NCI-H1105 treated with DMSO at 0.1 percent for 48 hours (cell line): ENCODE measurements around the gene GPR107.

ENCODE experiments used
- DNase-seq: peaks from one replicate; lab custom pipeline; 2025; lab: John Stamatoyannopoulos, UW

GPR107 gene

DNA sequence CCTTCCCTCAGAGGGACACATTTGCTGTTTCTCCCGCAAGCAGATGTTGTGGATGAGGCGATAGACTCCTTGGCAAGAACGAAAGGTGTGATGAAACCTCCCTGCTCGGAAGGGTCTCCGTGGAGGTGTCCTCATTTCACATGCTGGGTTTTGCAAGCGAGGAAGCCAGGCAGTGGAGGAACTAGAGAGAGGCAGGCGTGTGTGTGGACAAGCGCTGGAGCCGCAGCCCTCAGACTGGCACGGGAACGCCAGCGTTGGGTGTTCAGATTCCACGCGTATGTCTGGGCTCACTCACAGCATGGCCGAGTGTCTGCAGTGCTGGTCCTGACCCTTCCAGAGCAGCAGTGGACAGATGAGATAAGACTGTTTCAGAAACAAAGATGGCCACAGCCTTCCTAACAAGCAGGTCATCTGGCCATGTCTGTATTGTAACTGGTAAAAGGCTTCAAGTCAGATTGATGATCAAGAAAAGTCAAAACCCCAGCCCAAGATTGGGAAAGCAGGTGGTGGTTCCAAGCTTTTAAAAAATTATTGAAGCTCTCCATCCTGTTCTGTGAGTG, 83.5 kb downstream of the GPR107 start:
- no peak for DNase-seq

DNA sequence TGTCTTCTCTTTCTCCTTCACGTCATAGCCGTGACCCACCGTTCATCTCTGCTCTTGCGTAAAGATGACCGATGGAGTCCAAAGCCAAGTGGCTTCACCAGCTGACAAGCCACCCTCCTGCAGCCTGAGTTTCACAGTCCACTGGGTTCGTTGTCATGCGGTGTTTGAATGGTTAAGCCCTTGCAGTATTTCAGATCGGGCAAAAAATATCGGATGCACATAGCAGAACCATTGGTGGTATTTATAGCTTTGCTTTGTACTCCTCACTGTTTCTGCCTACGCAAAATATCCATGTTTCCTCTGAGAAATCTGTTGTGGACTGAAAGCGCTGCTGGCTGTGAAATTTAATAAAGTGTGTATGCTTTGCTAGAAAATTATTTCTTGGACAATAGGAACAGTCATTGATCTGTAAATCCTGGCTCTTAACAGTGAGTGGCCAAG, 84.0 kb downstream of the GPR107 start:
- no peak for DNase-seq

DNA sequence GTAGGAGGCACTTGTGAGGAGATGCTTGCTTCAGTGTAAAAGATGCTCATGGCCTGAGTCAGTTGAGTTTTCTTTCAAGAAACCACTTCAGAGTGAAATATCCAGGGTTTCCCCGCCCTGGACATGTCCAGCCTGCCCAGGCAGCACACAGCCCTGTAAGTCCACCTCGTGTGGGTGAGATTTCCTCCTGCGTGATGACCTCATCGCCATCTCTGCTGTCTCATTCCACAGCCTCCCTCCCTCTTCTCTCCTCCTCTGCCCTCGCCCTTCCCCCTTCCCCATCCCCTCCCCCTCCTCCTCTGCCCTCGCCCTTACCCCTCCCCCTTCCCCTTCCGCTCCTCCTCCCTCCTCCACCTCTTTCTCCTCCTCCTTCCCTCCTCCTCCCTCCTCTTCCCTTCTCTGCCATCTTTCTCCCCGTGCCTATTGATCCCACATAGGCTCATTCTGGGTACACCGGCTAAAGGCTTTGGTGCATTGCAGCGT, 84.5 kb downstream of the GPR107 start:
- DNase-seq, result no peak

DNA sequence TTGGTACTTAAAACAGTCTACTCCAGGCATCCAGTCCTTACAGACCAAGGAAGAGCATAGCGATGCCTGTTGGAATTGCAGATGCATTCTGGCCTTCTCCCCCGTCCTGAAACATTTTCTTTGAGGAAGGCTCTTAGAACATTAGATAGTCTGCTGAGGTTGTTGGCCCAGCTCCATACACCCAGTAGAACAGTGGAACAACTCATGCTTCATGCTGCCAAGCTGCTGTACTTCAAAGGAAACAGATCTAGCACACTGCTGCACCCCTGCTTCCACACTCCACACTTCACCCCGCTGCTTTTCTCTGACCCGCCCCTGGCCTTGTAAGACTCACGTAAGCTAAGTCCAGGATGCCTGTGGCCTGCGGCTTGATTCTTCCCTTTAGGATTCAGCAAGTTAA, 85.1 kb downstream of the GPR107 start:
- DNase-seq, result no peak

DNA sequence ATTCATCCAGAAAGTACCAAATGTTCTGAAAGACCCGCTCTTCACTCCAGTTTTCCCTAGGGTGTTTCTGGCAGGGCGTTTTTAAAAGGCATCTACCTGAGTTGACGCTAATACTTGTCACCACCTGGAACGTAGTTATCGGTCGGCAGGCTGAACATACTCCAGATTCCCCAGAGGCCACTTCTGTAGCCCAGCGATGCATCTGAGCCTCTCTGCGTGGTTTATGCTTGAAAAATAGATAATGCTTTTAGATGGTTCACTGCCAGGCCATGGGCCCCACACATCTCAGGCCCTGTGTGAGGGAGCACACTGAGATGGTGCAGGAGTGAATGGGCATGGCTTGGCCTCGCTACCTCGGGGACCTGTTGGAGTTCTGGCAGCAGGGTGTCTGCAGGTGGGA, 85.5 kb downstream of the GPR107 start:
- DNase-seq, result no peak

DNA sequence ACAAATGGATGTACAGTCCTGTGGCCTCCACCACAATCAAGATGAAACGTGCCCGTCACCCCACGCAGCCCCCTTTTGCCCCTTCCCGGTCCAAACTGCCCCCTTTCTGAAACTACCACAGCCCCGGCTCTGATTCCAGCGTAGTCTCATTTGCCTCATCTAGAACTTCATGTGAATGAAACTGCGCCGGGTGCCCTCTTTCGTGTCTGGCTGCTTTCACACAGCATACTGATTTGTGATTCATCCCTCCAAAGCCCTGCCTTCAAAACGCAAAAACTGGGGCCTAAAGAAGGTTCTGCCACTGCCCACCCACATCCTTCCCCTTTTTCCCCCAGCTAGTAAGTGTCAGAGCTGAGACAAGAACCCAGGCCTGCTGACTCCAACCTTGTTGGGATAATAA, 87.0 kb downstream of the GPR107 start:
- no peak for DNase-seq

DNA sequence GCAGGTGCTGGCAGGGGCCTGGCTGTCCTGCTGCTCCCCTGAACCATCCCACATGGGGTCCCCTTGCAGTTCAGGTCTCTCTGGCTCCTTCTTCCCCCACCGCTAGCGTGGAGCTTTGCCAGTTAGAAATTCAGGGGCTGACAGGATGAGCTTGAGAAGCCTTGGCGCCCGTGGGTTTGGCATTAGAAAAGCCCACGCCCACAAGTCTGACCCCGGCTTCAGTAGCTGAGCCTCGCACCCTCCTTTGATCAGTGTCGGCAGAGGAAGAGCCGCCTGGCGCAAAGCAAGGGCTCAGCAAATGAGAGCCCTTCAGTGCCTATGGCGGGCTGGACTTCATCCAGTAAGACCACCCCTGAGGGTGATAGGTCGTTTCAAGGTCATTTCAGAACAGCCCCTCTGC, 88.3 kb downstream of the GPR107 start:
- DNase-seq, result no peak

DNA sequence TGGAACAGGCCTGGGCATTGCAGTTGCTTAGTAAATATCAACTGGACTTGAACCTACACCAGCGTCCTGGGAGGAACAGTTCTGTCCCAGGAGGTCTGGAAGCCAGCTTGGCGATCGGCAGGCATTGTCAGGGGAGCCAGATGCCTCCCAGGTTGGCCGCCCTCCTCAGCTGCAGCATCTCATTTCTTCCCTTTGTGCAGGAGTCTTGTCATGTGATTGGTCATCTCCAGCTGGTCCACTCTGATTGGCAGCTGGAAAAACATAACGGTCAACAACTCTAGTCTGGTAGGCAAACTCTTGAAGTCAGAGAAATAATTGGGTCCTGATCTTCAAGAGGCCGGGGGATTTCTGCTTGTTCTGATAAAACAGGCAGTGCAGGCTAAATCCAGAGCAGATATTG, 88.9 kb downstream of the GPR107 start:
- DNase-seq, result no peak

DNA sequence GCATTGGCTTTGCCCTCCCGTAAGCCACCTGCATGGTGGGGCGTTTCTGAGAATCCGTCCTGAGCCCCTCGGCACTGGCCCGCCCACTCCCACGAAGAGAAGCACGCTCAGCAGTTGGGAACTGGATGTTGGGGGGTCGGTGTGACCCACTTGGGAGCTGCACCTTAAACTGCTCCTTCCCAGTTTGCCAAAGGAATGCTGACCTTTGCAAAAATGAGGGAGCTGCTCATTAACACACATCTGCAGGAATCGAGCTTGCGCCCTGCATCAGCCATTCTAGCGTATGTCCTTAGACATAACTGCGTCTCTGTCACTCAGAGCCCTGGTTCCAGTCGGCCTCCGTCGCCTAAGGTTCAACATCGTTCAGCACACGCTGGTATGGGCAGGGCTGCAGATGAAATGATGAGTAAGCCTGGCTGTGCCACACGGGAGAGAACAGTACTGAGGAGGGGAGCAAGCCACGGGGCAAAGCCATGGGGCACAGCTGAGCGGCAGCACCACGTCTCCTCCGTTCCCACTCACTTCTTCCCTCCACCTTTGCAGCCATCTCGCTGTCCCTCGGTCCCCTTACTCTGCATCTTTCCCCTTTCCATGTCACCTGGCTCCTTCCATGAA, 89.7 kb downstream of the GPR107 start:
- no peak for DNase-seq

DNA sequence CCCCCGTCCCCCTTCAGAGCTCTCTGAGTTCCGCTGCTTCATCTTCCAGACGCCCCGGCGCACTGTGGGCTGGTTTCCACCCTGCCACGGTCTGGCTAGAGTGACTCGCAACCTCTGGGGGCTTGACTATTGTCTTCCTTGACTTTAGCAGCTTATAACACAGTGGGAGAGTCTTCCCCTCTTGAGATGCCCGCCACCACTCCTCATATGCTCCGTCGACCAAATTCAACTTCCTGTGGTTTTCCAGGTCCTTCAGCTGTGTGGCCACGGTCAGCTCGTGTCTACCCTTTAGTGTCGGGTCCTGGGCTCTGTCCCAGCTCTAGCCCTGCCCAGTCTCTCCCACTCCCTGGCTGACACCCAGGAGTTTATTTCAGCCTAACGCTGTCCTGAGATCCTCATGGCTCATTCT, 90.3 kb downstream of the GPR107 start:
- DNase-seq, result no peak

DNA sequence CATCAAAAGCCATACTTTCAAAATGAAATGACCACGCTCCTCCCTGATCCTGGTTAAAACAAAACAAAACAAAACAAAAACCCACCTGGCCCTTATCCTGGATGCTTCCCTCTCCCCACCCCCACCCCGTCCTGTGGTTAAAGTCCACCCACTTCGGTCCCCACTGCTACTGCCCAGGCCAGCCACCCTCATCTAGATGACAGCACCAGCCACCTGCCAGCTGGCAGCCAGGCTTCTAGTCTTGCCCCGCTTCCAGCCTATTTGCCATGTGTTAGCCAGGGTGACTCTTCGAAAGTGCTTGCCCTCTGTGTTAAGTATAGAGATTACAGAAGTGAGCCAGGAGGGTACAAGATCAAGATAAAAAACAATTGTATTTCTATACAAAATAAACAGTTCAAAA, 91.0 kb downstream of the GPR107 start:
- DNase-seq, result no peak

DNA sequence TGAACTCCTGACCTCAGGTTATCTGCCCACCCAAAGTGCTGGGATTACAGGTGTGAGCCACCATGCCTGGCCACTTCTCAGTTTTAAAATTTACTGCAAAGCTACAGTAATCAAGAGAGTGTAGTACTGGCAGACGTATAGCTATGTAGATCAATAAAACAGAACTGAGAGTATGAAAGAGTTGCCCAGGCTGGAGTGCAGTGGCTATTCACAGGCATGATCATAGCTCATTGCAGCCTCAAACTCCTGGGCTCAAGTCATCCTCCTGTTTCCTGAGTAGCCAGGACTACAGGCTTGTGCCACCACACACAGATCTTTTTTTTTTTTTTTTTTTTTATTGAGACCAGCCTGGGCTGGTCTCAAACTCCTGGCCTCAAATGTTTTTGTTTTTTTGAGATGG, 92.0 kb downstream of the GPR107 start:
- no peak for DNase-seq

DNA sequence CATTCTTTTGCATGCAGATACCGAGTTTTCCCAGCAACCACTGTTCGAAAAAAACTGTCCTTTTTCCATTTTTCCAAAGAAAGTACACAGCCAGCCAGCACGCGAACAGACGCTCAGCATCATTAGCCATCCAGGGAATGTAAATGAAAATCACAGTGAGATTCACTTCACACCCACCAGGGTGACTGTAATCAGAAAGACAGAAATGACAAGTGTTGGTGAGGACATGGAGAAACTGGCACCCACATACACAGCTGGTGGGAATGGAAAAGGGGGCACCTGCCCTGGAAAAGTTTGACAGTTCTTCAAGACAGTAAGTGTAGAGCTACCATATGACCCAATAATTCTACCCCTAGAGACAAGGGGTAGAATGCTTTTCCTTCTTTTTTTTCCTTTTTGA, 93.5 kb downstream of the GPR107 start:
- no peak for DNase-seq

DNA sequence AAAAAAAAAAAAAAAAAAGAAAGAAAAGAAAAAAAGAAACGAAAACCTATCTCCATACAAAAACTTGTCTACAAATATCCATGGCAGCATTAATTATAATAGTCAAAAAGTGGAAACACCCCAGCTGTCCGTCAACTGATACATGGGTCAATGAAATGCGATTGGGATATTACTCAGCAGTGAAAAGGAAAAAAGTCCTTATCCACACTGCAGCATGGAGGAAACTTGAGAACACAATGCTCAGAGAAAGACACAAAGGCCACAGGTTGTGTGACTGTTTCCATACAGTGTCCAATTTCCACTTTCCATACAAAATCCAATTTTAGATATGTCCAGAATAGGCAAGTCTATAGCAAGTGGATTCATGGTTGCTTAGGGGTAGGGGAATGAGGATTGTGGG, 94.2 kb downstream of the GPR107 start:
- DNase-seq, result no peak

DNA sequence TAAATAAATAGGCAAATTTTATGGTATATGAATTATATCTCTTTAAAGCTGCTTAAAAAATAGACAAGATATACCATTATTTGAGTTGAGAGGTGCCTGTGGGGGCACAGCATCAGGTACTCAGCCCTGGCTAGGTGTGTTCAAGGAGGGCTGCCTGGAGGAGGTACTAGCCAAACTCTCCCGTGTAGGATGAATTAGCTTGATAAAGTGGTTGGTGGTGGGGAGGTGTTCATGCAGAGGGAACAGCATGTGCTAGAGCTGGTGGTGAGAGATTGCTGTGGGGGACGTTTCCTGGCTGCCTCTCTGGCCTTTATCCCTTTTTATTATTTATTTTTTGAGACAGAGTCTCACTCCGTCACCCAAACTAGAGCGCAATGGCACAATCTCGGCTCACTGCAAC, 95.3 kb downstream of the GPR107 start:
- no peak for DNase-seq

DNA sequence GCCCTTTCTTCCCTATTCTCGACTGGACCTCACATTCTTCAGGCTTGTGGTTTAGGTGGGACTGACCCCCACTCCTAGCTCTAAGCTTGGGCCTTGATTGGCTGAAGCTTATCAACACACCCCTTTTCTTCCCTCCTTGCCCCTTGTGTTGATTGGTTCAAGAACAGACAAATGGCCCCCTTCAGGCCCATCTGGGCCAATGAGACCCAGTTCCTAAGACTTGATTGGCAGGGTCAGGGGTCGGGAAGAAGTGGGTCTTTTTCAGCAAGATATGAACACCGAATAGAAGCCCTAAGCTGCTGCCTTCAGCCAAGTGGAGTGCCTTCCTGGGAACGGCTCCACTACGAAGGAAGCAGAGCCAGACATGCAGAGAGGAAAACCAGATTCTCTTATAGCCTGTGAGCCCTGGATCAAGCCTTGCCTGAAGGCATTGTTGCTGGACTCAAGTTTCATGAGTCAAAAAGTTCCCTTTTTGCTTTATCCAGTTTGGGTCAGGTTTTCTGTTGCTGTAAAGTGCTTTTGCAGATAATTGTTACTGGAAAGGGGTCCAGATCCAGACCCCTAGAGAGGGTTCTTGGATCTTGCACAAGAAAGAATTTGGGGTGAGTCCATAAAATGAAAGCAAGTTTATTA, 96.1 kb downstream of the GPR107 start:
- no peak for DNase-seq

DNA sequence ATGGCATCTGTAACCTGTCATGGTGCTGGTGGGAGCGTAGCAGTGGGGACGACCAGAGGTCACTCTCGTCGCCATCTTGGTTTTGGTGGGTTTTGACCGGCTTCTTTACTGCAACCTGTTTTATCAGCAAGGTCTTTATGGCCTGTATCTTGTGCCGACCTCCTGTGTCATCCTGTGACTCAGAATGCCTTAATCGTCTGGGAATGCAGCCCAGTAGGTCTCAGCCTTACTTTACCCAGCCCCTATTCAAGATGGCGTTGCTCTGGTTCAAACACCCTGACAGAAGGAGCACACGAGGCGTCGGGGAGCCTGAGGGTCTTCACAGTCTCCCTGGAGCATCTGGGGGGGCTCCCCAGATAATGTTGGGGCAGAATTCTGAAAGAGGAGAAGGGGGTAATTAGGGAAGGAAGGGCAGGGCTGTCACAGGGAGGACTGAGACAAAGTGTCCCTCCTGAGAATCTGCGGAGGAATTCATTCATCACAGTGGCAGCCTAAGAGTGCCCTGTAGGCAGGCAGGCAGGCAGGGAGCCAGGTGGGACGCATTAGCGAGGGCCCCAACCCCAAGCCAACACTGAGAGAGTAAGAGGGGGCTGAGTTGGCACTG, 97.2 kb downstream of the GPR107 start:
- DNase-seq, result no peak

DNA sequence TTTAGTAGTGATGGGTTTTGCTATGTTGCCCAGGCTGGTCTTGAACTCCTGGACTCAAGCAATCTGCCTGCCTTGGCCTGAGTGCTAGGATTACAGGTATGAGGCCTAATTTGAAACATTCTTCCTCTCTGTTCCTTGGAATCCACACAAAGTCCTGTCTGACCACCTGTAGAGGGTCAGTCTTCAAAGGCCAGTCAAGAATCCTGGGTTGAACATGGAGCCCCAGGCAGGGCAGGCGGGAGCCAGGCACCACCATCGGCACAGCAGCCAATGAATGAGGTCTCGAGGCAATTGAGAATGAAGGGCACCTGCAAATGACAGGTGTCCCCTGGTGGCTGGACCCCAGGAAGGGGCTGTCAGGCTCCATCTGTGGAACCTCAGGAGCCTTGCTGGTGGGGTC, 101.1 kb downstream of the GPR107 start:
- no peak for DNase-seq

DNA sequence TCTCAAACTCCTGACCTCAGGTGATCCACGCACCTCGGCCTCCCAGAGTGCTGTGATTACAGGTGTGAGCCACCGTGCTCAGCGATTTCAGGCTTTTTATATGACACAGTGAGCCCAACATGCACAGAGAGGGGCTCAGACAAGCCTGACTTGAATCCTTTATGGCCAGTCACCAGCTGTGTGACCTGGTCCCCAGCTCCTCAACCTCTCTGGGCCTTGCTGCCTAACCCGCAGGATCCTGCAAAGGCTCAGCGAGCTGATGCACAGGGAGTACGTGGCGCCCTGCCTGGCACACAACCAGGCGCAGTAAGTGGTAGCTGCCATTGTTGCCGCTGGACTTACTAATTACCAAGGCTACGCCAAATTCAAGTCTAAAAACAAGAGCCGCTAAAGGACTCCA, 101.9 kb downstream of the GPR107 start:
- DNase-seq, result no peak

DNA sequence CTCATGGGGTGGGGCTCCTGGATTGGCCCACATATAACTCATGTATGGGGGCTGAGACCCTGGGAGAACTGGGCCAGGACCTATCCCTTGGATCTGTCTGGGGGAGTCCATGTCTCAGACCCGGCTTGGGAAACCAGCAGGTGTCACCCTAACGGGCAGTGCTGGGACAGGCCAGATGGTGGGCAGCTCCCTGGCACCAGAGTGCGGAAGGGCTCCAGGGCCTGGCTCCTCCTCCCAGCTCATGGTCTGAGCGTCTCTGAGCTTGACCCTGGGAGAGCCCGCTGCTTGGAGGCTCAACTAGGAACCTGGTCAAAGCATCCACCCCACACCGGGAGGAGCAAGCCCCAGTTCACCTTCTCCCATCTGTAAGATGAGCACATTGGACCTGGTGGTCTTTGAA, 103.0 kb downstream of the GPR107 start:
- no peak for DNase-seq

DNA sequence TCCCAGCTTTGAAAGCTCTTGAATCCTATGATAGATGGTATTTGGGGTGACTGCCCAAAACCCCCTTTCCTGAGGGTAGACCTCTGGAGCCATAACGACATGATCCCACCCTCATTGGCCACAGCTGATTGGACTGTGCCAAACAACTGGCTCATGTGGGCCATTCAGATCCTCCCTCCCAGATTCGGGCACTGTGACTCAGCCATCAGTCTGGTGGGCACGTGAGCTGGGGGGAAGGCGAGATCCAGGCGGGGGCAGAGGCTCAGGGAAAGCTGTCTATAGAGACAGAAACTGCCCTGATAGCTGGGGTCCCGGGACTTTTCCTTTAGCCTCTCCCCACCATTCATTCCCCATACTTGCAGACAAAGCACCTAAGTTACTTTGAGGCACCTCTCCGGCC, 103.4 kb downstream of the GPR107 start:
- DNase-seq, result no peak

DNA sequence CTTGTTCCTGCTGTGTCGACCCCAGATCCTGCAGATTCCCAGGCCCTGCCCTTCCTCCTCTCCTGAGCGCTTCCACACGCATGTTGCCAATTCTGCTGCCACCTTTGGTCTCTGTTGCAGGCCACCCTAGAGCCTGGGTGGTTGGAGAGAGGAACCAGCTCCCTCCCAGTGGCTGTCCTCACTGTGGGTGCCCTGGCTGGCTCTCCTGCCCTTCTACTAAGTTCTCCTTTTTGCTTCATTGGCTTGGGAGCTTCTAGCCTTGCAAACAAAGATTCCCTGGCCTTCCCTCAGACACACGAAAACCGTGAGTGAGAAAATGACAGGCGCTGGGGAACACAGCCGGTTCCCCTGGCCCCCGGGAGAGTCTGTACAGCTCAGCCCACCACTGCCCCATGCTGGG, 104.3 kb downstream of the GPR107 start:
- DNase-seq, result no peak

DNA sequence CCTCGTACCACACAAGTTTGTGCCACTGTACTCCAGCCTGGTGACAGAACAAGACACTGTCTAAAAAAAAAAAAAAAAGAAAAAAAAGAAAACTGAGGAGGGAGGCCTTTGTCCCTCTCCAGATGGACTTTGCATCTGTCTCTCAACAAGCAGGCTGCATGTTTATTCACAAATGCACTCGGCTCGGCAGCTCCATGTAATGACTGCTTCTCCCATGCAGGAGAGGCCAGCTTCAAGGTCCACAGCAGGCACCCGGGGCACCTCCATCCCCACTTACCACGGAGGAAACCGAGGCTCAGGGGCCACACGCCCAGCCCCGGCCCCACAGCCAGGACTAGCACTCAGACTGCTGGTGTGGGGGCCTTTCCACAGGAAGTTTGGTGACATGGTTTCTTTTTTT, 105.4 kb downstream of the GPR107 start:
- no peak for DNase-seq
